Suppressor macrophage treated with lipopolysaccharide for 4 hours (primary cell): Measurements from ENCODE around the gene CYYR1.

Source experiments
- DNase-seq: peaks from one replicate; pipeline ENCODE4 v3.0.0-alpha.2; 2020

Gene CYYR1

GRCh38 chr21:26572702-26573381 lies at the start of gene CYYR1:
Gene CYYR1, minus strand, starts transcription at chr21:26573286. Its CDS starts 346 bp downstream, at chr21:26572940.
- peak; percentile 8 for DNase-seq

- no peak for DNase-seq
These were observed 44.1 kb upstream of the CYYR1 start for GRCh38 chr21:26617176-26617575.

- peak; percentile 0 for DNase-seq
These were observed 41.2 kb upstream of the CYYR1 start for GRCh38 chr21:26614251-26614650.

GRCh38 chr21:26599261-26599660 lies 26.2 kb upstream of the CYYR1 start:
- no peak for DNase-seq

GRCh38 chr21:26597981-26598380 lies 24.9 kb upstream of the CYYR1 start:
- no peak for DNase-seq

GRCh38 chr21:26597031-26597430 lies 23.9 kb upstream of the CYYR1 start:
- DNase-seq, result no peak

- no peak for DNase-seq
These were observed 22.9 kb upstream of the CYYR1 start for GRCh38 chr21:26595971-26596370.

GRCh38 chr21:26593800-26594199 lies 20.7 kb upstream of the CYYR1 start:
- DNase-seq, result no peak

GRCh38 chr21:26591543-26591942 lies 18.5 kb upstream of the CYYR1 start:
- DNase-seq, result no peak

GRCh38 chr21:26588446-26588845 lies 15.4 kb upstream of the CYYR1 start:
- no peak for DNase-seq

- DNase-seq, result peak; percentile 25
These were observed 14.7 kb upstream of the CYYR1 start for GRCh38 chr21:26587736-26588201.

GRCh38 chr21:26583769-26584168 lies 10.7 kb upstream of the CYYR1 start:
- no peak for DNase-seq

GRCh38 chr21:26581818-26582217 lies 8.7 kb upstream of the CYYR1 start:
- no peak for DNase-seq

GRCh38 chr21:26572076-26572701 lies 897 bp downstream of the CYYR1 start:
- no peak for DNase-seq

GRCh38 chr21:26570203-26570602 lies 2.9 kb downstream of the CYYR1 start:
- DNase-seq, result no peak

- DNase-seq, result peak; percentile 5
These were observed 7.5 kb downstream of the CYYR1 start for GRCh38 chr21:26565546-26565945.

- peak; percentile 60 for DNase-seq
These were observed 8.0 kb downstream of the CYYR1 start for GRCh38 chr21:26565111-26565510.

- no peak for DNase-seq
These were observed 9.1 kb downstream of the CYYR1 start for GRCh38 chr21:26563856-26564503.

GRCh38 chr21:26560612-26561011 lies 12.5 kb downstream of the CYYR1 start:
- no peak for DNase-seq

- DNase-seq, result no peak
These were observed 14.0 kb downstream of the CYYR1 start for GRCh38 chr21:26559099-26559498.

- no peak for DNase-seq
These were observed 16.0 kb downstream of the CYYR1 start for GRCh38 chr21:26557106-26557505.

GRCh38 chr21:26555540-26556146 lies 17.4 kb downstream of the CYYR1 start:
- DNase-seq, result no peak

- DNase-seq, result no peak
These were observed 18.7 kb downstream of the CYYR1 start for GRCh38 chr21:26554365-26554764.

- DNase-seq, result no peak
These were observed 19.2 kb downstream of the CYYR1 start for GRCh38 chr21:26553898-26554297.
